ENCODE results near the gene FBXW9. TPM values are rescaled to one million over a fixed set of nuclear protein-coding genes. Genes with fewer than 3 reads are reported as not detected.
A peak's percentile ranks its signal among the peaks of the same experiment; 100 is the strongest.
"Not testable (repeated sequence)": the region's sequence is repeated elsewhere in the genome, so short reads cannot be mapped to it uniquely, and the experiment has no call there.

The FBXW9 gene
- polyA plus RNA-seq, 1 donor from 2014 or later, result 16.2 TPM

GRCh38 chr19:12680034-12680433 is 16.4 kb downstream of the FBXW9 start:
- H3K36me3 ChIP-seq (ENCODE audit: insufficient read depth, low read length), result peaks cover 5% of the 10 kb centered on the region
- TF ChIP-seq CTCF (IDR thresholded peaks at IDR 0.05; ENCODE audit: poor library complexity, severe bottlenecking) (no peak), MXI1 (conservative IDR thresholded peaks at IDR 0.05; ENCODE audit: poor library complexity, severe bottlenecking) (no peak), EZH2 (IDR thresholded peaks at IDR 0.05; ENCODE audit: borderline replicate concordance, insufficient read depth, low read length, poor library complexity, severe bottlenecking) (no peak), SMC3 (conservative IDR thresholded peaks at IDR 0.05; ENCODE audit: poor library complexity) (no peak), TAF1 (IDR thresholded peaks at IDR 0.05; ENCODE audit: low read depth) (no peak), POLR2AphosphoS5 (IDR thresholded peaks at IDR 0.05) (no peak), REST (IDR thresholded peaks at IDR 0.05; ENCODE audit: borderline replicate concordance) (no peak), EP300 (conservative IDR thresholded peaks at IDR 0.05; ENCODE audit: poor library complexity, severe bottlenecking) (no peak), RAD21 (conservative IDR thresholded peaks at IDR 0.05) (no peak)
- H3K79me2 ChIP-seq (replicated peaks; ENCODE audit: insufficient read depth, low read length), result peaks cover 12% of the 10 kb centered on the region
- no peak overlapping the region for H3K4me2 ChIP-seq (ENCODE audit: low read length)
- no peaks in the 10 kb centered on the region for H3K9me2 ChIP-seq (ENCODE audit: insufficient read depth, low read length)
- no peak overlapping the region for H3K9ac ChIP-seq (ENCODE audit: low read length)
- H3K27me3 ChIP-seq (ENCODE audit: insufficient read depth, low read depth, low read length), result no peaks in the 10 kb centered on the region
- peaks cover 3% of the 10 kb centered on the region for H4K20me1 ChIP-seq (ENCODE audit: insufficient read depth)
- peaks cover 6% of the 10 kb centered on the region for H3F3A ChIP-seq (ENCODE audit: insufficient read depth, low read length, poor library complexity, severe bottlenecking)
- H2AFZ ChIP-seq (ENCODE audit: low read depth, low read length), result no peak overlapping the region
- no peak overlapping the region for H3K27ac ChIP-seq (ENCODE audit: low read length)
- H3K4me3 ChIP-seq (ENCODE audit: low read length), result peak overlapping the region; percentile 45
- no peaks in the 10 kb centered on the region for H3K9me3 ChIP-seq (ENCODE audit: low read length)

- H3K36me3 ChIP-seq (ENCODE audit: insufficient read depth, low read length); H3K27ac ChIP-seq (ENCODE audit: low read length); H3K4me3 ChIP-seq (ENCODE audit: low read length); H4K20me1 ChIP-seq (ENCODE audit: insufficient read depth); H2AFZ ChIP-seq (ENCODE audit: low read depth, low read length); H3K9me3 ChIP-seq (ENCODE audit: low read length); H3K27me3 ChIP-seq (ENCODE audit: insufficient read depth, low read depth, low read length); H3K9me2 ChIP-seq (ENCODE audit: insufficient read depth, low read length); H3K9ac ChIP-seq (ENCODE audit: low read length); H3F3A ChIP-seq (ENCODE audit: insufficient read depth, low read length, poor library complexity, severe bottlenecking); H3K4me2 ChIP-seq (ENCODE audit: low read length): not testable (repeated sequence)
- H3K79me2 ChIP-seq (replicated peaks; ENCODE audit: insufficient read depth, low read length), result peaks cover 12% of the 10 kb centered on the region
These were observed 18.4 kb downstream of the FBXW9 start for GRCh38 chr19:12678039-12678438.

GRCh38 chr19:12676928-12677327 is 19.5 kb downstream of the FBXW9 start:
- Histone ChIP-seq H3K27me3 (ENCODE audit: insufficient read depth, low read depth, low read length) (no peaks in the 10 kb centered on the region), H3F3A (ENCODE audit: insufficient read depth, low read length, poor library complexity, severe bottlenecking) (peaks cover 6% of the 10 kb centered on the region), H3K79me2 (replicated peaks; ENCODE audit: insufficient read depth, low read length) (peaks cover 12% of the 10 kb centered on the region), H3K27ac (ENCODE audit: low read length) (no peak overlapping the region), H3K9ac (ENCODE audit: low read length) (no peak overlapping the region), H4K20me1 (ENCODE audit: insufficient read depth) (peaks cover 3% of the 10 kb centered on the region), H3K9me3 (ENCODE audit: low read length) (no peaks in the 10 kb centered on the region), H3K36me3 (ENCODE audit: insufficient read depth, low read length) (peaks cover 5% of the 10 kb centered on the region), H3K4me2 (ENCODE audit: low read length) (no peak overlapping the region), H3K9me2 (ENCODE audit: insufficient read depth, low read length) (no peaks in the 10 kb centered on the region), H3K4me3 (ENCODE audit: low read length) (no peak overlapping the region), H2AFZ (ENCODE audit: low read depth, low read length) (no peak overlapping the region)
- TF ChIP-seq POLR2AphosphoS5 (IDR thresholded peaks at IDR 0.05) (no peak), SMC3 (conservative IDR thresholded peaks at IDR 0.05; ENCODE audit: poor library complexity) (no peak), EZH2 (IDR thresholded peaks at IDR 0.05; ENCODE audit: borderline replicate concordance, insufficient read depth, low read length, poor library complexity, severe bottlenecking) (no peak), MXI1 (conservative IDR thresholded peaks at IDR 0.05; ENCODE audit: poor library complexity, severe bottlenecking) (no peak), CTCF (IDR thresholded peaks at IDR 0.05; ENCODE audit: poor library complexity, severe bottlenecking) (no peak), EP300 (conservative IDR thresholded peaks at IDR 0.05; ENCODE audit: poor library complexity, severe bottlenecking) (no peak), TAF1 (IDR thresholded peaks at IDR 0.05; ENCODE audit: low read depth) (no peak), RAD21 (conservative IDR thresholded peaks at IDR 0.05) (no peak), REST (IDR thresholded peaks at IDR 0.05; ENCODE audit: borderline replicate concordance) (no peak)

Data from neural cell (in vitro differentiated cells).